BJ (cell line): ENCODE results near the gene BFSP1. TPM values are rescaled to one million over a fixed set of nuclear protein-coding genes. Genes with fewer than 3 reads are reported as not detected.

Experiments used
- CTCF ChIA-PET: fragments of 350-600 bp; formaldehyde crosslinking; extraction: SDS; loops from one replicate; lab custom pipeline; 2021; ENCODE audit warnings: antibody characterized with exemption, inconsistent platforms; lab: Yijun Ruan, JAX
- POLR2A ChIA-PET: fragments of 300-600 bp; sonication (Branson Sonifier 250); formaldehyde crosslinking; extraction: SDS; loops from one replicate; lab custom pipeline; 2021; ENCODE audit warnings: antibody characterized with exemption; lab: Charles Lee
- DNase-seq: peaks from one replicate; pipeline ENCODE4 v3.0.0-alpha.2; 2011; ENCODE audit warnings: low read depth
- H3K27me3 ChIP-seq: 2 replicates; pipeline ENCODE4 v1.6.0; 2011; ENCODE audit warnings: low read length; ENCODE audit not compliant: control insufficient read depth, insufficient read depth
- H3K36me3 ChIP-seq: 2 replicates; pipeline ENCODE4 v1.5.1; 2011; ENCODE audit warnings: low read length; ENCODE audit not compliant: control insufficient read depth, insufficient read depth
- H3K4me3 ChIP-seq: 2 replicates; pipeline ENCODE4 v1.5.1; 2011; ENCODE audit warnings: low read depth, mild to moderate bottlenecking, control low read depth, low read length
- polyA plus RNA-seq: library from polyadenylated mRNA; depleted of rRNA; stranded (reverse); fragments of >200 nt; gene quantifications from 2 replicates; pipeline ENCODE4 v1.2.3, GENCODE V29; 2011
- TF ChIP-seq, protein P1 (sequence below): IDR thresholded peaks from 2 replicates; pipeline ENCODE4 v1.5.1; 2011; ENCODE audit warnings: low read depth, mild to moderate bottlenecking, control low read depth, inconsistent platforms, low read length, moderate library complexity; ENCODE audit not compliant: insufficient read depth

The BFSP1 gene
- polyA plus RNA-seq, 1 experiment: 2.4 TPM

DNA sequence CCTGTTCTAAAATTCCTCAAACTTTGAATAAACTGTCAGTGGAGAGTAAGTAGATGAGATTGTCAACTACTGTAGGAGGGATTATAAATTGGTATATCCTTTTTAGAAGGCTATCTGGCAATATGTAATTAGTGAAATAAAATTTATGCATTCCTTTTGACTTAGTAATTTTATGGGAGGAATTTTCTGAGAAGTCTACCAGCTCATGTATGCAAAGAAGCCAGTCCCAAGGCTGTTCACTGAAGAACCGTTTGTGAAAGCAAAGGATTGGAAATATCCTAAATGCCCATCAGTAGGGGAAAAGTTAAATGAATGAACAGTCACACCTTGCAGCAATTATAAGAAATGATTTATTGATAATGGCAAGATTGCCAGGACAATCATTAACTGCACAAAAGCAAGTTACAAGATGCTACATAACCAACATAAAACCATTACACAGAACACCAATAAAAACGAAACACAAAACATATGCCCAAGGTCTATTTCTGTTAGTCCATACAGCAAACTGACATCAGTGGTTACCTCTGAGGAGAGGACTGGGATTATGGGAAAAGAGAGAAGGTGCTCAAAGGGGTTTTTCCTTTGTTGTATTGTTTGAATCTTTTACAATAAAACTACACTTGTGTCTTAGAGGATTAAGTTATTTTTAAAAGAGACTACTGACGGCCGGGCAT, 34.1 kb upstream of the BFSP1 start:
- POLR2A ChIA-PET: interaction anchor here (0.7 kb wide), 1 partner anchor 14 kb away, joined by 3 read pairs; no protein-coding TSS in a partner anchor
- CTCF ChIA-PET: interaction anchor here (0.6 to 1.0 kb wide), 3 partner anchors 28 to 130 kb away, joined by 3 to 4 read pairs (median 3); no protein-coding TSS in a partner anchor

DNA sequence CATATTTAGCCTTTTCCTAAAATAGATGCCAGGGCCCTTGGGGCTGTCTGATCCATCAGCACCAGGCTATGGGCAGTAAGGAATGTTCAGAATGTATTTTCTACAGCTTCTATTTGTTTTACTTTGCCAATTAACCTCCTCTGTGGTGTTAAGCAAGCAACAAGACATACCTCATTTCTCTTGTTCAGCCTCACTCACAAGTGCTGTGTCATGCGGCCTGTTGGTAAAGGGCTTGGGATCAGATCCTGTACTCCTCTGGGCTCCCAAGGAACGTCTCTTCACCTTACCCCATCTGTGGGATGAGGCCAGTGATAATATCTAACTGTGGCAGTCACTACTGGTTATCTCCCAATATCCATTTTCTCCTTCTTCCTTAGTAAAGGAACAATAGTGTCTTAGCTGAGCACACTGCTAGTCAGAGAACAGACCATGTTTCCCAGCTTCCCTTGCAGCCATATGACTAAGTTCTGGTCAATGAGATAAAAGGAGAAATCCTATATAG, 31.7 kb upstream of the BFSP1 start:
- TF ChIP-seq, protein P1, sequence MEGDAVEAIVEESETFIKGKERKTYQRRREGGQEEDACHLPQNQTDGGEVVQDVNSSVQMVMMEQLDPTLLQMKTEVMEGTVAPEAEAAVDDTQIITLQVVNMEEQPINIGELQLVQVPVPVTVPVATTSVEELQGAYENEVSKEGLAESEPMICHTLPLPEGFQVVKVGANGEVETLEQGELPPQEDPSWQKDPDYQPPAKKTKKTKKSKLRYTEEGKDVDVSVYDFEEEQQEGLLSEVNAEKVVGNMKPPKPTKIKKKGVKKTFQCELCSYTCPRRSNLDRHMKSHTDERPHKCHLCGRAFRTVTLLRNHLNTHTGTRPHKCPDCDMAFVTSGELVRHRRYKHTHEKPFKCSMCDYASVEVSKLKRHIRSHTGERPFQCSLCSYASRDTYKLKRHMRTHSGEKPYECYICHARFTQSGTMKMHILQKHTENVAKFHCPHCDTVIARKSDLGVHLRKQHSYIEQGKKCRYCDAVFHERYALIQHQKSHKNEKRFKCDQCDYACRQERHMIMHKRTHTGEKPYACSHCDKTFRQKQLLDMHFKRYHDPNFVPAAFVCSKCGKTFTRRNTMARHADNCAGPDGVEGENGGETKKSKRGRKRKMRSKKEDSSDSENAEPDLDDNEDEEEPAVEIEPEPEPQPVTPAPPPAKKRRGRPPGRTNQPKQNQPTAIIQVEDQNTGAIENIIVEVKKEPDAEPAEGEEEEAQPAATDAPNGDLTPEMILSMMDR: no peak
- CTCF ChIA-PET: no interaction called here
- Histone ChIP-seq H3K36me3 (no peaks in the 10 kb centered on the region), H3K4me3 (no peak overlapping the region), H3K27me3 (no peaks in the 10 kb centered on the region)
- DNase-seq: peak; percentile 53
- POLR2A ChIA-PET: interaction anchor here (0.7 kb wide), 1 partner anchor 9 kb away, joined by 4 read pairs; no protein-coding TSS in a partner anchor

More for the DNA sequence above, 34.1 kb upstream of the BFSP1 start:
- H3K36me3 ChIP-seq: no peaks in the 10 kb centered on the region
- no peak for DNase-seq
- TF ChIP-seq, protein P1: no peak
- H3K27me3 ChIP-seq: no peaks in the 10 kb centered on the region
- no peak overlapping the region for H3K4me3 ChIP-seq

DNA sequence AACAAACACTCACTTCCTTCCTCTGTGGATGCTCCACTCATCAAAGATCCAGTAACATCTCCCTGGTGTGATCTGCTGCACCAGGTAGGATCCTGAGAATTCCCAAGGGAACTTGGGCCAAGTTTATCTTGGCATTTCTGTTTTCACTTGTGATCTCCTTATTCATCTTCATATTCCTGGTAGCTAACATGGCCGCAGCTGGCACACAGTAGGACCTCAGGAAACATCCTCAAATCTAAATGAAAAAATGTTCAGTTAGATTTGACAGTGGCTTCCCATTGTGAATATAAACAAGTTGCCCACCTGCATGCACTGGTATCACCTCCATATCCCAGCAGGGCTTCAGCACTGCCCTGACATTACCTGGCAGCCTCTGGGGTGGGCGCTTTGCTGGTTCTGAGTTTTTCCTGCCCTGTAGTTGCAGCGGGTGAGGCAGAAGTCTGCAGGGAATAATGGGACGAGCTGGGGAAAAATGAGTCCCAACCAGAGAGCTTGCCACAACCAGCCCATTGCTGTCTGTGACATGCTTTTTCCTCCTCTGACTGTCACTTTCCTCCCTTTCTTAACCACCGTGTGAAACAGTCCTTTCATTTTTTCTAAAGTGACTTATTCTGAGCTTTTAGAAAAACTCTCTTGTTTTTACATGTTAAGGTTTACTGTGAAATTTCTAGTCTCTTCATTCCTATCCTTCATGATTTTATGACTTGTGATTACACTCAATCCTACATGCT, 29.3 kb upstream of the BFSP1 start:
- TF ChIP-seq, protein P1: no peak
- no peaks in the 10 kb centered on the region for H3K27me3 ChIP-seq
- H3K4me3 ChIP-seq: no peak overlapping the region
- no peaks in the 10 kb centered on the region for H3K36me3 ChIP-seq
- CTCF ChIA-PET: interaction anchor here (0.9 to 1.8 kb wide), 2 partner anchors 11 to 20 kb away, joined by 4 to 7 read pairs; no protein-coding TSS in a partner anchor
- POLR2A ChIA-PET: no interaction called here
- no peak for DNase-seq

DNA sequence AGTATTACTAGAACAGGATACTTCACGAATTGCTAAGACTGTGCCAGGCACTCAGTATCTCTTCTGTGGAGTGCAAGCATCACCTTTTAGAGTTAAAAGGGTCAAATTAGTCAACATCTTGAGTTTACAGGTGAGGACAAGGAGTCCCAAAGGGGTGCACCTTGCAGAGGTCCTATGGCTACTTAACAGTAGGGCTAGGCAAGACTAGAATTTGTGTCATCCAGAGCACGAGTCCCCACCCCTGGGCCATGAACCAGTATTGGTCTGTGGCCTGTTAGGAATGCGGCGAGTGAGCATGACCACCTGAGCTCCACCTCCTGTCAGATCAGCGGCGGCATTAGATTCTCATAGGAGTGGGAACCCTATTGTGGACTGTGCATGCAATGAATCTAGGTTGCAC, 28.2 kb upstream of the BFSP1 start:
- DNase-seq: no peak
- CTCF ChIA-PET: no interaction called here
- POLR2A ChIA-PET: no interaction called here

DNA sequence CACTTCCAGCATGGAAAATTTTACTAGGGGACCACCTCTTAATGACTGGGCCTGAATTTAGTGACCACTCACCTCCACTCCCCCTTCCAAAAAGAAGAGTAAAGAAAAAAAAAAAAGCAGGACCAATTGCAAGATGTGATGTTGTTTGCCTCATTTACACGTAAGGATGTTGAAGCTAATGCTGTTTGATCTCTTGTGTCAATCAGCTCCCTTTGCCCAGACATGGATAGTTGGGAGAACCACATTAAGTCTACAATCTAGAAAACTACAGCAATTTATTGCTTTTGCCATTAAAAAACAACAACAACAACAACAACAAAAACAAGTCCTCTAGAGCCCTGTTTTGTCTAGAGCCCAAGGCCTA, 27.7 kb upstream of the BFSP1 start:
- CTCF ChIA-PET: interaction anchor here (1.8 kb wide), 1 partner anchor 15 kb away, joined by 4 read pairs; no protein-coding TSS in a partner anchor

More for the DNA sequence above, 28.2 kb upstream of the BFSP1 start:
- Histone ChIP-seq H3K27me3 (no peaks in the 10 kb centered on the region), H3K36me3 (no peaks in the 10 kb centered on the region), H3K4me3 (no peak overlapping the region)
- TF ChIP-seq, protein P1: no peak

More for the DNA sequence above, 27.7 kb upstream of the BFSP1 start:
- POLR2A ChIA-PET: no interaction called here
- no peak for DNase-seq
- TF ChIP-seq, protein P1: no peak
- H3K4me3 ChIP-seq: no peak overlapping the region
- no peaks in the 10 kb centered on the region for H3K27me3 ChIP-seq
- no peaks in the 10 kb centered on the region for H3K36me3 ChIP-seq
